SK-N-SH (cell line): ENCODE results near the gene MBTPS1. TPM values are rescaled to one million over a fixed set of nuclear protein-coding genes. Genes with fewer than 3 reads are reported as not detected.

Experiments
- CTCF ChIA-PET: fragments of 300-600, 350-600 bp; formaldehyde crosslinking; extraction: SDS; loops from one replicate; lab custom pipeline; 2021; lab: Yijun Ruan, JAX
- POLR2A ChIA-PET: fragments of 350-600 bp; sonication (Branson Sonifier 250); formaldehyde crosslinking; extraction: SDS; loops from one replicate; lab custom pipeline; 2020; ENCODE audit warnings: antibody characterized with exemption, inconsistent platforms; lab: Yijun Ruan, JAX
- DNase-seq: peaks from one replicate; pipeline ENCODE4 v3.0.0; 2012
- H2AFZ ChIP-seq: fragments of 200-600 bp; sonication (generic); 2 replicates; pipeline ENCODE4 v1.8.1; 2016; ENCODE audit warnings: antibody characterized with exemption, mild to moderate bottlenecking, low read depth
- H3F3A ChIP-seq: fragments of 200-600 bp; sonication (generic); replicated peaks from 2 replicates; pipeline ENCODE3; 2016; ENCODE audit warnings: antibody characterized with exemption, mild to moderate bottlenecking; ENCODE audit not compliant: insufficient read depth
- H3K27ac ChIP-seq, 2 experiments: fragments of 200-500 bp in 1 of 2; fragments of 200-600 bp in 1 of 2; sonication (Bioruptor generic) in 1 of 2; sonication (generic), shearing (Covaris generic) in 1 of 2; 2 replicates each; pipeline versions ENCODE4 v1.5.1 to v1.6.1; 2014 to 2016; ENCODE audit warnings: low read depth in 2 of 2, inconsistent platforms in 1 of 2, low read length in 1 of 2, mild to moderate bottlenecking in 1 of 2, mixed read lengths in 1 of 2
- H3K27me3 ChIP-seq: fragments of 200-600 bp; sonication (generic), shearing (Covaris generic); 2 replicates; pipeline ENCODE4 v1.6.1; 2016; ENCODE audit warnings: mixed run types; ENCODE audit not compliant: insufficient read depth
- H3K36me3 ChIP-seq, 2 experiments: fragments of 200-500 bp in 1 of 2; fragments of 200-600 bp in 1 of 2; sonication (Bioruptor generic) in 1 of 2; sonication (generic) in 1 of 2; replicated peaks in 1 of 2; 2 replicates each; pipeline versions ENCODE3 to v1.5.1; 2014 to 2016; ENCODE audit warnings: low read length in 1 of 2, mild to moderate bottlenecking in 1 of 2; ENCODE audit not compliant: insufficient read depth in 2 of 2, control insufficient read depth in 1 of 2
- H3K4me1 ChIP-seq, 2 experiments: fragments of 200-500 bp in 1 of 2; fragments of 200-600 bp in 1 of 2; sonication (Bioruptor generic) in 1 of 2; sonication (generic), shearing (Covaris generic) in 1 of 2; 2 replicates each; pipeline versions ENCODE4 v1.5.1 to v1.6.1; 2014 to 2016; ENCODE audit warnings: low read depth in 1 of 2, low read length in 1 of 2, mixed run types in 1 of 2; ENCODE audit not compliant: insufficient read depth in 2 of 2, control insufficient read depth in 1 of 2
- H3K4me2 ChIP-seq: fragments of 200-600 bp; sonication (generic), shearing (Covaris generic); 2 replicates; pipeline ENCODE4 v1.6.1; 2017; ENCODE audit warnings: mixed run types
- H3K4me3 ChIP-seq, 2 experiments: fragments of 200-500 bp in 1 of 2; fragments of 200-600 bp in 1 of 2; sonication (Bioruptor generic) in 1 of 2; sonication (generic), shearing (Covaris generic) in 1 of 2; 2 replicates each; pipeline versions ENCODE4 v1.5.1 to v1.8.1; 2014 to 2016; ENCODE audit warnings: low read depth in 2 of 2, inconsistent platforms in 1 of 2, low read length in 1 of 2, mild to moderate bottlenecking in 1 of 2, mixed read lengths in 1 of 2, moderate library complexity in 1 of 2
- H3K79me2 ChIP-seq: fragments of 200-600 bp; sonication (generic); 2 replicates; pipeline ENCODE4 v1.8.1; 2017; ENCODE audit warnings: mild to moderate bottlenecking; ENCODE audit not compliant: insufficient read depth
- H3K9ac ChIP-seq: fragments of 200-600 bp; sonication (generic); 2 replicates; pipeline ENCODE4 v1.6.1; 2017; ENCODE audit warnings: mixed run types
- H3K9me2 ChIP-seq: fragments of 200-600 bp; sonication (generic); 2 replicates; pipeline ENCODE4 v1.6.1; 2017; ENCODE audit warnings: mixed run types
- H3K9me3 ChIP-seq: fragments of 200-600 bp; sonication (generic); 2 replicates; pipeline ENCODE4 v1.6.1; 2017; ENCODE audit warnings: mixed run types, mild to moderate bottlenecking, moderate library complexity
- H4K20me1 ChIP-seq: fragments of 200-600 bp; sonication (generic); 2 replicates; pipeline ENCODE4 v1.6.1; 2017; ENCODE audit warnings: mild to moderate bottlenecking, mixed run types; ENCODE audit not compliant: insufficient read depth
- ELF1 ChIP-seq: IDR thresholded peaks from 2 replicates; pipeline ENCODE4 v1.4.0; 2012
- FOSL2 ChIP-seq: IDR thresholded peaks from 2 replicates; pipeline ENCODE4 v1.4.0; 2012; ENCODE audit warnings: low read depth, mild to moderate bottlenecking, moderate library complexity, borderline replicate concordance
- FOXJ3 ChIP-seq: sonication (generic); formaldehyde crosslinking; IDR thresholded peaks from 2 replicates; pipeline ENCODE4 v1.5.1; 2020; ENCODE audit warnings: mild to moderate bottlenecking, missing genetic modification reagents
- FOXM1 ChIP-seq: IDR thresholded peaks from 2 replicates; pipeline ENCODE4 v1.4.0; 2012; ENCODE audit warnings: low read depth, mild to moderate bottlenecking
- GABPA ChIP-seq: IDR thresholded peaks from 2 replicates; pipeline ENCODE4 v1.4.0; 2012; ENCODE audit warnings: low read depth, mild to moderate bottlenecking
- IRF3 ChIP-seq: fragments of 150-350 bp; IDR thresholded peaks from 2 replicates; pipeline ENCODE4 v1.6.1; 2016; ENCODE audit warnings: mild to moderate bottlenecking, low read depth, low read length
- JUND ChIP-seq: IDR thresholded peaks from 2 replicates; pipeline ENCODE4 v1.4.0; 2012
- MEF2A ChIP-seq: IDR thresholded peaks from 2 replicates; pipeline ENCODE4 v1.4.0; 2012; ENCODE audit warnings: low read depth, borderline replicate concordance
- MXI1 ChIP-seq: IDR thresholded peaks from 2 replicates; pipeline ENCODE4 v1.6.1; 2012; ENCODE audit warnings: mild to moderate bottlenecking, low read depth, low read length, improper control_type of control experiment
- NRF1 ChIP-seq: IDR thresholded peaks from 2 replicates; pipeline ENCODE4 v1.6.1; 2012; ENCODE audit warnings: low read depth, mild to moderate bottlenecking, low read length
- POLR2AphosphoS5 ChIP-seq: IDR thresholded peaks from 2 replicates; pipeline ENCODE4 v1.6.1; 2012; ENCODE audit warnings: low read depth, low read length
- RXRA ChIP-seq: IDR thresholded peaks from 2 replicates; pipeline ENCODE4 v1.4.0; 2012; ENCODE audit warnings: low read depth, mild to moderate bottlenecking, borderline replicate concordance
- TCF12 ChIP-seq: IDR thresholded peaks from 2 replicates; pipeline ENCODE4 v1.4.0; 2012
- TEAD4 ChIP-seq: IDR thresholded peaks from 2 replicates; pipeline ENCODE4 v1.4.0; 2012; ENCODE audit warnings: mild to moderate bottlenecking, borderline replicate concordance; ENCODE audit not compliant: insufficient read depth
- WGBS: methylation state at CpG from one replicate; pipeline ENCODE4 v1.1.6; 2017; ENCODE audit warnings: low lambda C conversion rate; 5-methylcytosine and 5-hydroxymethylcytosine counted together
- polyA plus RNA-seq, 3 experiments: library from polyadenylated mRNA; depleted of rRNA; stranded (reverse); fragments of >200 nt; gene quantifications; 2 replicates each; pipeline ENCODE4 v1.2.3, GENCODE V29; 2012
- TF ChIP-seq, protein P1 (sequence below): IDR thresholded peaks from 2 replicates; pipeline ENCODE4 v1.4.0; 2012; ENCODE audit warnings: low read depth, borderline replicate concordance
- TF ChIP-seq, protein P2 (sequence below): IDR thresholded peaks from 2 replicates; pipeline ENCODE4 v1.4.0; 2012; ENCODE audit warnings: low read depth
- TF ChIP-seq, protein P3 (sequence below): fragments of 150-350 bp; IDR thresholded peaks from 2 replicates; pipeline ENCODE4 v1.6.1; 2017; ENCODE audit warnings: antibody characterized with exemption, low read length, low read depth, borderline replicate concordance
- TF ChIP-seq, protein P4 (sequence below): fragments of 200-600 bp; sonication (generic); IDR thresholded peaks from 2 replicates; pipeline ENCODE4 v1.6.1; 2017; ENCODE audit warnings: antibody characterized with exemption, mild to moderate bottlenecking, moderate library complexity
- TF ChIP-seq, protein P5 (sequence below): IDR thresholded peaks from 2 replicates; pipeline ENCODE4; 2012

The MBTPS1 gene
- polyA plus RNA-seq, 1 of the 3 experiments (the other 2 are of a cell fraction), result 84.9 TPM

DNA sequence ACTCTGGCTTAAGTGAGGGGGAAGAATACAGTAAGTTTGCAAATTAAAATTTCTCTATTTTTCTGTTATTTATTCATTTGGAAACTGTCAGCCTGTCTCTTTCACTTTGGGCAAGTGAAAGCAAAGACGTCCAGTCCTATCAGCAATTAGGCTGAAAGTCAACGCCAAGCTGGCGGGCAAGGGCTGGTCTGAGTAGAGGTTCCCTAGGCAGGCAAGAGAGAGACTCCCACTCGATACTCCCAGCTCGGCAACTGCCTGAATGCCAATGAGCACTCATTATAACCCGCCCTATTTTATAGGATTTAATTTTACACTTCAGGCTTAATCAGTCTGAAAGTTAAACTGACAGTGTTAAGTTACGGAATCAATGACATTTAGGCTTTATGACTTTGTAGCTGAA, 59.8 kb downstream of the MBTPS1 start (continued):
- TF ChIP-seq, protein P1, sequence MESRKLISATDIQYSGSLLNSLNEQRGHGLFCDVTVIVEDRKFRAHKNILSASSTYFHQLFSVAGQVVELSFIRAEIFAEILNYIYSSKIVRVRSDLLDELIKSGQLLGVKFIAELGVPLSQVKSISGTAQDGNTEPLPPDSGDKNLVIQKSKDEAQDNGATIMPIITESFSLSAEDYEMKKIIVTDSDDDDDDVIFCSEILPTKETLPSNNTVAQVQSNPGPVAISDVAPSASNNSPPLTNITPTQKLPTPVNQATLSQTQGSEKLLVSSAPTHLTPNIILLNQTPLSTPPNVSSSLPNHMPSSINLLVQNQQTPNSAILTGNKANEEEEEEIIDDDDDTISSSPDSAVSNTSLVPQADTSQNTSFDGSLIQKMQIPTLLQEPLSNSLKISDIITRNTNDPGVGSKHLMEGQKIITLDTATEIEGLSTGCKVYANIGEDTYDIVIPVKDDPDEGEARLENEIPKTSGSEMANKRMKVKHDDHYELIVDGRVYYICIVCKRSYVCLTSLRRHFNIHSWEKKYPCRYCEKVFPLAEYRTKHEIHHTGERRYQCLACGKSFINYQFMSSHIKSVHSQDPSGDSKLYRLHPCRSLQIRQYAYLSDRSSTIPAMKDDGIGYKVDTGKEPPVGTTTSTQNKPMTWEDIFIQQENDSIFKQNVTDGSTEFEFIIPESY, result no peak
- TF ChIP-seq MXI1, result no peak

- Histone ChIP-seq H3F3A (no peaks in the 10 kb centered on the region), H3K9me3 (no peaks in the 10 kb centered on the region), H3K9ac (no peak overlapping the region), H3K27me3 (no peaks in the 10 kb centered on the region), H3K79me2 (no peaks in the 10 kb centered on the region), H3K4me2 (no peak overlapping the region), H4K20me1 (no peaks in the 10 kb centered on the region), H3K4me1 (peaks cover 0 to 10% of the 10 kb centered on the region in 2 experiments; a peak in 1 of 4 replicates), H3K36me3 (peaks cover 32 to 80% of the 10 kb centered on the region in 2 experiments), H2AFZ (no peak overlapping the region), H3K4me3 (no peak overlapping the region), H3K27ac (no peak overlapping the region; a peak in 1 of 4 replicates), H3K9me2 (no peaks in the 10 kb centered on the region)
- CTCF ChIA-PET, result interaction anchor here (0.8 to 21.4 kb wide), 6 partner anchors 7 to 252 kb away, joined by 3 to 470 read pairs (median 12); partner anchors contain the start of genes OSGIN1 and SLC38A8
- POLR2A ChIA-PET, result no interaction called here
- 96% methylated on average over 18 of the region's 19 CpGs for WGBS
- no peak for DNase-seq
- TF ChIP-seq MEF2A (no peak), FOXM1 (no peak), GABPA (no peak), IRF3 (no peak), RXRA (no peak), FOSL2 (no peak), TCF12 (no peak), TEAD4 (no peak), JUND (no peak), MXI1 (no peak), NRF1 (no peak), ELF1 (no peak), FOXJ3 (no peak), POLR2AphosphoS5 (no peak)
- TF ChIP-seq, protein P2, sequence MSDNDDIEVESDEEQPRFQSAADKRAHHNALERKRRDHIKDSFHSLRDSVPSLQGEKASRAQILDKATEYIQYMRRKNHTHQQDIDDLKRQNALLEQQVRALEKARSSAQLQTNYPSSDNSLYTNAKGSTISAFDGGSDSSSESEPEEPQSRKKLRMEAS, result no peak
- TF ChIP-seq, protein P3, sequence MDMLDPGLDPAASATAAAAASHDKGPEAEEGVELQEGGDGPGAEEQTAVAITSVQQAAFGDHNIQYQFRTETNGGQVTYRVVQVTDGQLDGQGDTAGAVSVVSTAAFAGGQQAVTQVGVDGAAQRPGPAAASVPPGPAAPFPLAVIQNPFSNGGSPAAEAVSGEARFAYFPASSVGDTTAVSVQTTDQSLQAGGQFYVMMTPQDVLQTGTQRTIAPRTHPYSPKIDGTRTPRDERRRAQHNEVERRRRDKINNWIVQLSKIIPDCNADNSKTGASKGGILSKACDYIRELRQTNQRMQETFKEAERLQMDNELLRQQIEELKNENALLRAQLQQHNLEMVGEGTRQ, result no peak
- TF ChIP-seq, protein P4, sequence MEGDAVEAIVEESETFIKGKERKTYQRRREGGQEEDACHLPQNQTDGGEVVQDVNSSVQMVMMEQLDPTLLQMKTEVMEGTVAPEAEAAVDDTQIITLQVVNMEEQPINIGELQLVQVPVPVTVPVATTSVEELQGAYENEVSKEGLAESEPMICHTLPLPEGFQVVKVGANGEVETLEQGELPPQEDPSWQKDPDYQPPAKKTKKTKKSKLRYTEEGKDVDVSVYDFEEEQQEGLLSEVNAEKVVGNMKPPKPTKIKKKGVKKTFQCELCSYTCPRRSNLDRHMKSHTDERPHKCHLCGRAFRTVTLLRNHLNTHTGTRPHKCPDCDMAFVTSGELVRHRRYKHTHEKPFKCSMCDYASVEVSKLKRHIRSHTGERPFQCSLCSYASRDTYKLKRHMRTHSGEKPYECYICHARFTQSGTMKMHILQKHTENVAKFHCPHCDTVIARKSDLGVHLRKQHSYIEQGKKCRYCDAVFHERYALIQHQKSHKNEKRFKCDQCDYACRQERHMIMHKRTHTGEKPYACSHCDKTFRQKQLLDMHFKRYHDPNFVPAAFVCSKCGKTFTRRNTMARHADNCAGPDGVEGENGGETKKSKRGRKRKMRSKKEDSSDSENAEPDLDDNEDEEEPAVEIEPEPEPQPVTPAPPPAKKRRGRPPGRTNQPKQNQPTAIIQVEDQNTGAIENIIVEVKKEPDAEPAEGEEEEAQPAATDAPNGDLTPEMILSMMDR, result no peak
- TF ChIP-seq, protein P5, sequence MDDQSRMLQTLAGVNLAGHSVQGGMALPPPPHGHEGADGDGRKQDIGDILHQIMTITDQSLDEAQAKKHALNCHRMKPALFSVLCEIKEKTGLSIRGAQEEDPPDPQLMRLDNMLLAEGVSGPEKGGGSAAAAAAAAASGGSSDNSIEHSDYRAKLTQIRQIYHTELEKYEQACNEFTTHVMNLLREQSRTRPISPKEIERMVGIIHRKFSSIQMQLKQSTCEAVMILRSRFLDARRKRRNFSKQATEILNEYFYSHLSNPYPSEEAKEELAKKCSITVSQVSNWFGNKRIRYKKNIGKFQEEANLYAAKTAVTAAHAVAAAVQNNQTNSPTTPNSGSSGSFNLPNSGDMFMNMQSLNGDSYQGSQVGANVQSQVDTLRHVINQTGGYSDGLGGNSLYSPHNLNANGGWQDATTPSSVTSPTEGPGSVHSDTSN, result no peak
These were observed 60.7 kb downstream of the MBTPS1 start for GRCh38 chr16:84055801-84056634.
